ENCODE data around the gene KIF5A.

DNA sequence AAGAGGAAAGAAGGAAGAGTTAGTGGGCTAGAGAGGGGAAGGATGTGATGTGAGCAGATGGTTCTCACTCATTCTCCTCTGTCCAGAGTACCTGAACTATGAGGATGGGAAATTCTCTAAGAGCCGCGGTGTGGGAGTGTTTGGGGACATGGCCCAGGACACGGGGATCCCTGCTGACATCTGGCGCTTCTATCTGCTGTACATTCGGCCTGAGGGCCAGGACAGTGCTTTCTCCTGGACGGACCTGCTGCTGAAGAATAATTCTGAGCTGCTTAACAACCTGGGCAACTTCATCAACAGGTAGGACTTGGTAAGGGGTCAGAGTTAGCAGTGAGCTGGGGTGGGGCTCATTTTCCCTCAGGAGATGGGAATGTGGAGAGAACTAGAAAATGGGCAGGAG lies 37.2 kb upstream of the KIF5A start:
- TF ChIP-seq EP300 (IDR thresholded peaks at IDR 0.05) (no peak), CTCF (IDR thresholded peaks at IDR 0.05) (no peak)
